Measurements from ENCODE around the gene ITIH1. TPM values are rescaled to one million over a fixed set of nuclear protein-coding genes. Genes with fewer than 3 reads are reported as not detected.

The ITIH1 gene
- total RNA-seq, 4 donors from 2014 or later = 0.39 TPM; not detected in 3

DNA sequence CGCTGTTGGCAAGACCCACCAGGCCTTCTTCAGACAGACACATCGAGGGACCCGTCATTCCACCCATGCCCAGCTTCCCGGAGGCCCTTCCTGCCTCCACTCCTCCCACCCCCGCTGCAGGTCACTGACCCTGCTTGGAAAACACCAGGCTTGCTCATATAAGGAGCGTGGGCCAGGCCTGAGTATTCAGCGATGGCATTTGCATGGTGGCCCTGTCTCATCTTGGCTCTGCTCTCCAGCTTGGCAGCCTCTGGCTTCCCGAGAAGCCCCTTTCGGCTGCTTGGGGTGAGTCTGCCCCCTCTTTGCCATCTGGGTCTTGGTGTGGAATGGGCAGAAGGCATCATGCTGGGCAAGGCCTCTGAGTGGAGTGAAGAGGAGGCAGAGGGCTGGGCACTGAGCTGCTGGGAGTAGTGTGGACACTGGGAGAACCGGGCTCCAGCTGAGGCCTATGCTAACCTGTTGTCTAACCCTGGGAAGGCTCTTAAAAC lies 17.3 kb downstream of the ITIH1 start, which contains the start of gene ITIH3:
Gene ITIH3, plus strand, starts transcription at position 185 of the 488 bp plus-strand sequence. Its CDS starts 8 bp downstream, at position 193.
- no peak within 1 kb of the TSS for H3K4me3 ChIP-seq (ENCODE audit: low read depth, poor library complexity, severe bottlenecking)
- TF ChIP-seq, protein P1, sequence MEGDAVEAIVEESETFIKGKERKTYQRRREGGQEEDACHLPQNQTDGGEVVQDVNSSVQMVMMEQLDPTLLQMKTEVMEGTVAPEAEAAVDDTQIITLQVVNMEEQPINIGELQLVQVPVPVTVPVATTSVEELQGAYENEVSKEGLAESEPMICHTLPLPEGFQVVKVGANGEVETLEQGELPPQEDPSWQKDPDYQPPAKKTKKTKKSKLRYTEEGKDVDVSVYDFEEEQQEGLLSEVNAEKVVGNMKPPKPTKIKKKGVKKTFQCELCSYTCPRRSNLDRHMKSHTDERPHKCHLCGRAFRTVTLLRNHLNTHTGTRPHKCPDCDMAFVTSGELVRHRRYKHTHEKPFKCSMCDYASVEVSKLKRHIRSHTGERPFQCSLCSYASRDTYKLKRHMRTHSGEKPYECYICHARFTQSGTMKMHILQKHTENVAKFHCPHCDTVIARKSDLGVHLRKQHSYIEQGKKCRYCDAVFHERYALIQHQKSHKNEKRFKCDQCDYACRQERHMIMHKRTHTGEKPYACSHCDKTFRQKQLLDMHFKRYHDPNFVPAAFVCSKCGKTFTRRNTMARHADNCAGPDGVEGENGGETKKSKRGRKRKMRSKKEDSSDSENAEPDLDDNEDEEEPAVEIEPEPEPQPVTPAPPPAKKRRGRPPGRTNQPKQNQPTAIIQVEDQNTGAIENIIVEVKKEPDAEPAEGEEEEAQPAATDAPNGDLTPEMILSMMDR (IDR thresholded peaks at IDR 0.05) = no peak
- TF ChIP-seq POLR2A (IDR thresholded peaks at IDR 0.05) = no peak
- WGBS, 2 donors = 77 to 78% methylated on average over 10 of the region's 10 CpGs
- no peak for DNase-seq (ENCODE audit: low spot score in 2 of 2)
- intact Hi-C loops (cut with DNase I; ENCODE audit: low total_unique reads) = no loop called here

DNA sequence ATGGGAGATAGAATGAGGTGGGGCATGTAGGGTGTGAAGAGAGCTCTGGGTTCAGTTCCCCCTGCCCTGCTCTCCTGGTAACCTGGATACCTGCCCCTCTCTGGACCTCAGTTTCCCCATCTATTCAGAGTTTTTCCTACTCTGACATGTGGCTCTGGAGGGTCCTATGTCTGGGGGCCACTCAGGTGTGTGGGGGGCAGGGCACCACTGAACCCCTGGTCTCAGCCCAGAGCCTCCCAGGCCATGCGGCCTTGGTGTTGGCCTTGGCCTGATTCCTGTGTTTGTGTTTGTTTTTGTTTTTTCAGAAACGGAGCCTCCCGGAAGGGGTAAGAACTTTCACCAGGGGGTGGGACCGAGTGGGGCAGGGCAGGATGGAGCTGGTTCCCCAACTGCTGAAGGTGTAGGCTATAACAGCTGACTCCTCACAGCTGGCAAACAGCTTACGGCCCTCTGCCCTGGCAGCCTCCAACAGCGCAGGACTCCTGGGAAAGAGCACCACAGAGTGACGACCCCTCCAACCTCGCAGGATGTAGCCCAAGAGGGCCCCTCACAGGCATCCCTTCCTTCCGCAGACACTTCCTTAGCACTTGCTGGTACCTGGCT lies 18.0 kb downstream of the ITIH1 start:
- WGBS, 2 donors = 73 to 77% methylated on average over 9 of the region's 9 CpGs
- DNase-seq (ENCODE audit: low spot score in 2 of 2) = no peak
- H3K4me3 ChIP-seq (ENCODE audit: low read depth, poor library complexity, severe bottlenecking) = no peak overlapping the region
- TF ChIP-seq, protein P1 (IDR thresholded peaks at IDR 0.05) = no peak
- TF ChIP-seq POLR2A (IDR thresholded peaks at IDR 0.05) = no peak
- intact Hi-C loops (cut with DNase I; ENCODE audit: low total_unique reads) = no loop called here

DNA sequence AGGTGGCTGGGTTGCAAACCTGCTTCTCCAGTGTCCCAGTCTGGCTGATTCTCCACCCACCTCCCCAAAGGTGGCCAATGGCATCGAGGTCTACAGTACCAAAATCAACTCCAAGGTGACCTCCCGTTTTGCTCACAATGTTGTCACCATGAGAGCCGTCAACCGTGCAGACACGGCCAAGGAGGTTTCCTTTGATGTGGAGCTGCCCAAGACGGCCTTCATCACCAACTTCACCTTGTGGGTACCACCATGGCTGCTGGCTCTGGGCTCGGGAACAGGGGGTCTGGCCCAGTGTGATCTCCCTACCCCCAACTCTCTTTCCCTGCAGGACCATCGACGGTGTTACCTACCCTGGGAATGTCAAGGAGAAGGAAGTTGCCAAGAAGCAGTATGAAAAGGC lies 19.0 kb downstream of the ITIH1 start:
- intact Hi-C loops (cut with DNase I; ENCODE audit: low total_unique reads) = no loop called here
- WGBS, 2 donors = 84 to 91% methylated on average over 9 of the region's 9 CpGs
- no peak overlapping the region for H3K4me3 ChIP-seq (ENCODE audit: low read depth, poor library complexity, severe bottlenecking)
- DNase-seq (ENCODE audit: low spot score in 2 of 2) = no peak
- no peak for TF ChIP-seq POLR2A (IDR thresholded peaks at IDR 0.05)
- TF ChIP-seq, protein P1 (IDR thresholded peaks at IDR 0.05) = no peak

DNA sequence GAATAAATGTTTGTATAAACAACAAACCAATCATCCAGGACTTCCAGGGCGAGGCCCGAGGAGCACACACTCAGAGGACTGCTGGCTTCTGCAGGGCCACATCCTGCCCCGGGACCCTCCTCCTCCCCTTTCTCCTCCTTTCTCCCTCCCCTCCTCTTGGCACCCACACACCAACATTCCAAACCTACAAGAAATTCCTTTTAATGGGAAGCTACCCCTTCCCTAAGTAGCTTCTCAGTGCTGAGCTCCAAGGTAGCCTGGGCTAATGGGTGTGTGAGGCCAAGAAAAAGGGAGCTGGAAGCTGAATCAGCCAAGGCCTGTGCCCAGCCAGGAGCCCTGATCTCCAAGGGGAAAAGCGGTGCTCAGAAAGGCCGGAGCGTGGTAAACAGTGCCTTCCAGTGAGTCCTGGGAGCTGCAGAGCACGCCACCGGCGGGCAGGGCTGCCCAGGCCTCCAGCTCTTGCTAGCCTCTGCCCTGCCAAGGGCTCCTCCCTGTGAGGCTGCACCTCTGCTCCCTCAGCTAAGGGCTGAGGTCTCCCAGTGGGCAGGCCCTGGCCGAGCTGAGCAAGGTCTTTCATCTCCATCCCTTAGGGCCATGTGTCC lies 21.1 kb downstream of the ITIH1 start:
- H3K4me3 ChIP-seq (ENCODE audit: low read depth, poor library complexity, severe bottlenecking) = no peak overlapping the region
- TF ChIP-seq, protein P1 (IDR thresholded peaks at IDR 0.05) = no peak
- no peak for TF ChIP-seq POLR2A (IDR thresholded peaks at IDR 0.05)
- 71 to 72% methylated on average over 10 of the region's 10 CpGs for WGBS, 2 donors
- intact Hi-C loops (cut with DNase I; ENCODE audit: low total_unique reads) = no loop called here
- DNase-seq (ENCODE audit: low spot score in 2 of 2) = no peak

DNA sequence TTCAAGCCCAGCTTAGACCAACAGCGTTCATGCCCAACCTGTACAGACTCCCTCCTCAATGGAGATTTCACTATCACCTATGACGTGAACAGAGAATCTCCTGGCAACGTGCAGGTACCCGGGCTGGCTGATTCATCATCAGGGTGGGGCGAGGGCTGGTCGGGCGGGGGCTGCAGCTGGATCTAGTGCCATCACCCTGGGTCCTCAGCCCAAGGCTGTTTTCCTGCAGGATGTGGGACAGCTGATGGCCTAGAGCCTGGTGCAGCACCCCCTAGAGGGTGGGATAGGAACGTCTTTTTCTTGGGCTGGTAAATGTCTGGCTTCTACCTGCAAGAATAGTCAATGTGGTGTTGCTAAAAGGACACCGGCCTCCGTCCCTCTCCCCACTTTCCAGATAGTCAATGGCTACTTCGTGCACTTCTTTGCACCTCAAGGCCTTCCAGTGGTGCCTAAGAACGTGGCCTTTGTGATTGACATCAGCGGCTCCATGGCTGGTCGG lies 21.6 kb downstream of the ITIH1 start:
- 50 to 56% methylated on average over 14 of the region's 14 CpGs for WGBS, 2 donors
- intact Hi-C loops (cut with DNase I; ENCODE audit: low total_unique reads) = no loop called here
- TF ChIP-seq, protein P1 (IDR thresholded peaks at IDR 0.05) = no peak
- no peak for TF ChIP-seq POLR2A (IDR thresholded peaks at IDR 0.05)
- DNase-seq (ENCODE audit: low spot score in 2 of 2) = no peak
- no peak overlapping the region for H3K4me3 ChIP-seq (ENCODE audit: low read depth, poor library complexity, severe bottlenecking)
